ENCODE data around the gene POLR2A.

Gene POLR2A

DNA sequence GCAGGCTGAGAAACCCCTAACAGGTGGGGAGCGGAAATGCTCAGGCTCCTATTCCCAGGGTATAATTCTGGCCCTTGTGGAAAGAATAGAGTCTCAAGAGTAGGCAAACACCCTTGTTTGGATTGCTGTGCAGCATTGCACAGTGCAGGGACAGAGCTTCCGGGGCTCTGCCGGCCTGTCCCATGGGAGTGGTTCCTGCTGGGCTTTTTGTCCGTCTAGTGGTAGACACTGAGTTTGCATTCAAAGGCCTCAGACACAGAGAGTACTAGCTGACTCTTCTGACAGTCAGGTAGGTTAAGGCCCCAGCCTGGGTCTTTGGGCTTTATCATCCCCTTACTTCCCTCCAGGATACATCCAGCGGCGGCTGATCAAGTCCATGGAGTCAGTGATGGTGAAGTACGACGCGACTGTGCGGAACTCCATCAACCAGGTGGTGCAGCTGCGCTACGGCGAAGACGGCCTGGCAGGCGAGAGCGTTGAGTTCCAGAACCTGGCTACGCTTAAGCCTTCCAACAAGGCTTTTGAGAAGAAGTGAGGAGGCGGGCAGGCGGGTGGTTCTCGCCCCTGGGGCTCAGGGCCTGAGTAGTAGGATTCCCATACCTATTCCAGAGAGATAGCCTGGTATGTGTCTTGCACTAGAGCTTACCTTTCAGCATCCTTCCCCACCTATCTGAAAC lies 18.1 kb downstream of the POLR2A start:
- in situ Hi-C loops (cut with MboI; ENCODE audit: low sequenced_read_pairs) = no loop called here

DNA sequence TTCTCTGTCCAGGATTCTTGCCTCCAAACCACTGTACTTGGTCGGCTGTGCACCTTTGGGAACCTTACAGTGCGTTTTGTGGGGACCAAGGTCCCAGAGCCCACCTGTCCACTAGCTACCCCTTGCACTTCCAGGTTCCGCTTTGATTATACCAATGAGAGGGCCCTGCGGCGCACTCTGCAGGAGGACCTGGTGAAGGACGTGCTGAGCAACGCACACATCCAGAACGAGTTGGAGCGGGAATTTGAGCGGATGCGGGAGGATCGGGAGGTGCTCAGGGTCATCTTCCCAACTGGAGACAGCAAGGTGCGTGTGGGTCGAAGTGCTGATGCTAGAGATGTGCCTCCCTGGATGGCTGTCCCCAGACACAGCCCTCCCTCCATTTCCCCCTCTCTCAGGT lies 18.8 kb downstream of the POLR2A start:
- in situ Hi-C loops (cut with MboI; ENCODE audit: low sequenced_read_pairs) = no loop called here

- in situ Hi-C loops (cut with MboI; ENCODE audit: low sequenced_read_pairs) = no loop called here
Observed at GRCh38 chr17:7503521-7503920, 19.4 kb downstream of the POLR2A start.

DNA sequence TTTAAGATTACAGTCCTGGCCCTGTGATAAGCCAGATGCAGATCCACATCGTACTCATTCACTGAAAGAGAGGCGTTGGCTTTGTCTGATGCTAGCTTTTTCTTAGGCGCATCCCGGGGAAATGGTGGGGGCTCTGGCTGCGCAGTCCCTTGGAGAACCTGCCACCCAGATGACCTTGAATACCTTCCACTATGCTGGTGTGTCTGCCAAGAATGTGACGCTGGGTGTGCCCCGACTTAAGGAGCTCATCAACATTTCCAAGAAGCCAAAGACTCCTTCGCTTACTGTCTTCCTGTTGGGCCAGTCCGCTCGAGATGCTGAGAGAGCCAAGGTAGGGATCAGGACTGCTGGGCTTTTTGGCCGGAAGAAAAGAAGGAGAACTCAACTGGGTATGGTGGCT lies 24.0 kb downstream of the POLR2A start:
- in situ Hi-C loops (cut with MboI; ENCODE audit: low sequenced_read_pairs) = no loop called here

DNA sequence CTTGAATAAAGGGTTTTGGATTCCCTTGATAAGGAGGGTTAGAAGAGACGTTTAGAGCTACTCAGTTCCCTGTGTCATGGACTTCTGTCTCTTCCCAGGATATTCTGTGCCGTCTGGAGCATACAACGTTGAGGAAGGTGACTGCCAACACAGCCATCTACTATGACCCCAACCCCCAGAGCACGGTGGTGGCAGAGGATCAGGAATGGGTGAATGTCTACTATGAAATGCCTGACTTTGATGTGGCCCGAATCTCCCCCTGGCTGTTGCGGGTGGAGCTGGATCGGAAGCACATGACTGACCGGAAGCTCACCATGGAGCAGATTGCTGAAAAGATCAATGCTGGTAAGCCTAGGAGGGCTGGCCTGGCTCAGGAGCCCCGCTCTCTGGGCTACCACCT lies 24.7 kb downstream of the POLR2A start:
- in situ Hi-C loops (cut with MboI; ENCODE audit: low sequenced_read_pairs) = no loop called here

- in situ Hi-C loops (cut with MboI; ENCODE audit: low sequenced_read_pairs) = no loop called here
Observed at GRCh38 chr17:7509937-7510336, 25.8 kb downstream of the POLR2A start.

DNA sequence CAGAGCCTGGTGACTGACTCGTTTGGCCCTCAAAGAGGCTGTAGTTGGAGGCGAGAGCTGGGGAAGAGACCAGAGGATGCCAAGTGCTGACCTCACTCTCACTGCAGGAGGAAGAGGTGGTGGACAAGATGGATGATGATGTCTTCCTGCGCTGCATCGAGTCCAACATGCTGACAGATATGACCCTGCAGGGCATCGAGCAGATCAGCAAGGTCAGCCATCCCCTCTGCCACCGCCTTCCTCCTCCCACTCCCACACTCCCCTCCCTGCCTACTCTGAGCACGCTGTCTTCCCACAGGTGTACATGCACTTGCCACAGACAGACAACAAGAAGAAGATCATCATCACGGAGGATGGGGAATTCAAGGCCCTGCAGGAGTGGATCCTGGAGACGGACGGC lies 26.9 kb downstream of the POLR2A start:
- in situ Hi-C loops (cut with MboI; ENCODE audit: low sequenced_read_pairs) = no loop called here

DNA sequence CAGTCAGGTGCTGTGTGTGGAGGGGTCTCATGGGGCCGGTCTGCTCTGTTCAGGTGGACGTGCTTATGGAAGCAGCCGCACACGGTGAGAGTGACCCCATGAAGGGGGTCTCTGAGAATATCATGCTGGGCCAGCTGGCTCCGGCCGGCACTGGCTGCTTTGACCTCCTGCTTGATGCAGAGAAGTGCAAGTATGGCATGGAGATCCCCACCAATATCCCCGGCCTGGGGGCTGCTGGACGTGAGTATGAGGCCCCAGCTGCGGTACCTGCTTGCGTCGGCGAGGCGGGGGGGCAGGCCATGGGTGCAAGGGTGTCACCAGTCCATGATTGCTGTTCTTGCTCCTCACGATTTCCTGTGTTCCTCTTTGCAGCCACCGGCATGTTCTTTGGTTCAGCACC lies 27.9 kb downstream of the POLR2A start:
- in situ Hi-C loops (cut with MboI; ENCODE audit: low sequenced_read_pairs) = no loop called here

DNA sequence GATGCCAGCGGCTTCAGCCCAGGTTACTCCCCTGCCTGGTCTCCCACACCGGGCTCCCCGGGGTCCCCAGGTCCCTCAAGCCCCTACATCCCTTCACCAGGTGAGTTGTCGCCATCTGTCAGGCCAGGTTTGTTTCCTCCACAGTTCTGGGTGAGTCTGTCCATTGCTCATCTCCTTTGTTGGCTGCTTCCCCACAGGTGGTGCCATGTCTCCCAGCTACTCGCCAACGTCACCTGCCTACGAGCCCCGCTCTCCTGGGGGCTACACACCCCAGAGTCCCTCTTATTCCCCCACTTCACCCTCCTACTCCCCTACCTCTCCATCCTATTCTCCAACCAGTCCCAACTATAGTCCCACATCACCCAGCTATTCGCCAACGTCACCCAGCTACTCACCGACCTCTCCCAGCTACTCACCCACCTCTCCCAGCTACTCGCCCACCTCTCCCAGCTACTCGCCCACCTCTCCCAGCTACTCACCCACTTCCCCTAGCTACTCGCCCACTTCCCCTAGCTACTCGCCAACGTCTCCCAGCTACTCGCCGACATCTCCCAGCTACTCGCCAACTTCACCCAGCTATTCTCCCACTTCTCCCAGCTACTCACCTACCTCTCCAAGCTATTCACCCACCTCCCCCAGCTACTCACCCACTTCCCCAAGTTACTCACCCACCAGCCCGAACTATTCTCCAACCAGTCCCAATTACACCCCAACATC lies 28.8 kb downstream of the POLR2A start:
- in situ Hi-C loops (cut with MboI; ENCODE audit: low sequenced_read_pairs) = no loop called here

GRCh38 chr17:7513850-7514419 lies 29.8 kb downstream of the POLR2A start:
- in situ Hi-C loops (cut with MboI; ENCODE audit: low sequenced_read_pairs) = no loop called here

DNA sequence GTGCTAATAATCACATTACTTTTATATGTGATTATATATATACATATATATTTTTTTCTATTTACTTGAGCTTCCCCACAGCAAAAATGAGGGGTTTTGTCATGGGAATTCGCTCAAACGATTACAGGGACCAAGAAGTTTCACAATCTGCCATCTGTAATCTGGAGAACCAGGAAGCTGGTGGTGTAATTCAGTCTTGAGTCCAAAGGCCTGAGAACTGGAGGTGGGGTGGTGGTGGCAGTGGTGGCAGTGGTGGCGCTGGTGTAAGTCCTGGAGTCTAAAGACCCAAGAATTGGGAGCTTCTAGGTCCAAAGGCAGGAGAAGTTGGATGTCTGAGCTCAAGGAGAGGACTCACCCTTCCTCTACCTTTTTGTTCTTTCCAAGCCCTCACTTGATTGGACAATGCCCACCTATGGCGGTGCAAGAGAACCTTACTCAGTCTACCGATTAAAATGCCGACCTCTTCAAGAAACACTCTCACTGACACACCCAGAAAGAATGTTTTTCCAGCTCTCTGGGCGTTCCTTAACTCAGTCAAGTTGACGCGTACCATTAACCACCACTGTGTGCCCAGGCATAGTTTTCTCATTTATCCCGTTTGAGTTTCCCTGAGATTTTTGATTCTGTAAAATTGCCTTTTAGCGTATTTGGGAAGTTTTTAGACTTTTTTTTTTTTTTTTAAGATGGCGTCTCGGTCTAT lies 31.9 kb downstream of the POLR2A start:
- in situ Hi-C loops (cut with MboI; ENCODE audit: low sequenced_read_pairs) = no loop called here

- in situ Hi-C loops (cut with MboI; ENCODE audit: low sequenced_read_pairs) = no loop called here
Observed at GRCh38 chr17:7523033-7523432, 38.9 kb downstream of the POLR2A start.

GRCh38 chr17:7528842-7529241 lies 44.7 kb downstream of the POLR2A start:
- in situ Hi-C loops (cut with MboI; ENCODE audit: low sequenced_read_pairs) = loop anchor here (25.0 kb wide), 1 partner anchor 167 kb away; the partner anchor contains the start of genes KCTD11 and TMEM95

GRCh38 chr17:7530023-7530900 lies 46.1 kb downstream of the POLR2A start:
- in situ Hi-C loops (cut with MboI; ENCODE audit: low sequenced_read_pairs) = loop anchor here (25.0 kb wide), 1 partner anchor 168 kb away; the partner anchor contains the start of genes KCTD11 and TMEM95

DNA sequence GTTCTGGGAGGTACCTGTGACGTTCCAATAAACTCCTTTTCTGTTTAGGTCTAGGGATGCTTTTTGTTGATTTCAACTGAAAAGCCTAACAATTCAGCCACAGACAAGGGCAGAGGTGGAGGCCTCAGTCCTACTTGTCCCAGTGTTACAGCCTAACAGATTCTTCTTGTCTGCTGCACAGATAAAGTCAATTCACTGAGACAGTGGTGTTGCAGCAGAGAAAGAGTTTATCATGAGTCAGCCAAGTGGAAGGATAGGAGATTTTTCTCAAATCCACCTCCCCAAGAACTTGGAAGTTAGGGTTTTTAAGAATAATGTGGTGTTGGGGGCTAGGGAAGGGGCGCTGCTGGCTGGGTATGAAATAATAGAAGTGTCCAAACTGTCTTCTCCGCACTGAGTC lies 53.9 kb downstream of the POLR2A start:
- in situ Hi-C loops (cut with MboI; ENCODE audit: low sequenced_read_pairs) = loop anchor here (25.0 kb wide), 1 partner anchor 176 kb away; the partner anchor contains the start of genes KCTD11 and TMEM95

- in situ Hi-C loops (cut with MboI; ENCODE audit: low sequenced_read_pairs) = loop anchor here (25.0 kb wide), 1 partner anchor 177 kb away; the partner anchor contains the start of genes KCTD11 and TMEM95
Observed at GRCh38 chr17:7538891-7539545, 54.9 kb downstream of the POLR2A start.

DNA sequence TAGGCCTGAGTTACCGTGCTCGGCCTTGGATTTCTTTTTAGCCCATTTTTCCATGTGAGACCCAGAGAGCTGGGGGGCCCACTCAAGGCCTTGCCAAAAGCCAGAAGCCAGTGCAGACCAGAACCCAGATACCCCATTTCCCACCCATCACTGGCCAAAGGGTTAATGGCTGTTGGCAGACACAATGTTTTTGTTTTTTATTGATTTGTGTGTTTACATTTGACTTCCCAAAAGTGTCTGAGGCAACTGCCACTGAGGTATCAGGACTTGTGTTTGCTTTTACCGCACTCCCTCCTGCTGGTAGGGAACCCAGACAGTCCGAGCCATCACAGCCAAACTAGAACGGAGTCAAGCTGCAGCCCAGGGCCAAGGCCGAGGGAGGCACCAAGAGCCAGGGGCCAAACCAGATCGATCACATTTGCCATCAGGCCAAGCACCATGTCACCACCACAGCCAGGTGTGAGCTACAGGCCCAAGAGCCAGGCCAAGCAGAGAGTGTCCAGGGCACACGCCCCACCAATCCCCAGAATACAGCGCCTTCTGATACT lies 57.0 kb downstream of the POLR2A start:
- in situ Hi-C loops (cut with MboI; ENCODE audit: low sequenced_read_pairs) = loop anchor here (25.0 kb wide), 1 partner anchor 179 kb away; the partner anchor contains the start of genes KCTD11 and TMEM95

- in situ Hi-C loops (cut with MboI; ENCODE audit: low sequenced_read_pairs) = loop anchor here (25.0 kb wide), 1 partner anchor 183 kb away; the partner anchor contains the start of genes KCTD11 and TMEM95
Observed at GRCh38 chr17:7544911-7545310, 60.7 kb downstream of the POLR2A start.

Measured in HL-60/S4 treated with phorbol 12-myristate 13-acetate at 8.2 ng/mL for 4 days and 3 days (cell line).